ENCODE measurements around the gene SPTBN5.

GRCh38 chr15:41825572-41826535 lies 68.0 kb downstream of the SPTBN5 start:
- TF ChIP-seq CTCF (IDR thresholded peaks at IDR 0.05; ENCODE audit: low read depth, low read length) (no peak), EZH2phosphoT487 (IDR thresholded peaks at IDR 0.05; ENCODE audit: low read depth) (no peak)
